ENCODE results near the gene BTD. TPM values are rescaled to one million over a fixed set of nuclear protein-coding genes. Genes with fewer than 3 reads are reported as not detected.

Gene BTD
- polyA plus RNA-seq, 1 donor (not counting 4 experiments of a cell fraction or from before 2014, with no cell fraction given): 12.0 TPM

DNA sequence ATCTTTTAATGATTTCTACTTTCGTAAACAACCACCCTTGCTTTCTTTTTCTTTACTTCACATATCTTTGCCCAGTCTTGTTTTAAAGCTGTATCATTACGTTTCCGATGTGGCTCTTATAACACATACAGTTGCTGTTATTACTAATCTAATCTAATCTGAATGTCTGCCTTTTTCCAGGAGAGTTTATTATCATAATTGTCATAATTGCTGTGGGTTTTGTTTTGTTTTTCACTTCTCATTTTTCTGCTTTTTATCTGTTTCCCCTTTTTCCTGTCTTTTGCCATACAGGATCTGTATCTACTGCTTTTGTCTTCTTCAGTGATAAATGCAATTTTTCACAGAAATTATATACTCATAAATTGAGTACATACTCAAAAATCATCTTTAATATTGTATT is 25.1 kb upstream of the BTD start:
- TF ChIP-seq, protein P1, sequence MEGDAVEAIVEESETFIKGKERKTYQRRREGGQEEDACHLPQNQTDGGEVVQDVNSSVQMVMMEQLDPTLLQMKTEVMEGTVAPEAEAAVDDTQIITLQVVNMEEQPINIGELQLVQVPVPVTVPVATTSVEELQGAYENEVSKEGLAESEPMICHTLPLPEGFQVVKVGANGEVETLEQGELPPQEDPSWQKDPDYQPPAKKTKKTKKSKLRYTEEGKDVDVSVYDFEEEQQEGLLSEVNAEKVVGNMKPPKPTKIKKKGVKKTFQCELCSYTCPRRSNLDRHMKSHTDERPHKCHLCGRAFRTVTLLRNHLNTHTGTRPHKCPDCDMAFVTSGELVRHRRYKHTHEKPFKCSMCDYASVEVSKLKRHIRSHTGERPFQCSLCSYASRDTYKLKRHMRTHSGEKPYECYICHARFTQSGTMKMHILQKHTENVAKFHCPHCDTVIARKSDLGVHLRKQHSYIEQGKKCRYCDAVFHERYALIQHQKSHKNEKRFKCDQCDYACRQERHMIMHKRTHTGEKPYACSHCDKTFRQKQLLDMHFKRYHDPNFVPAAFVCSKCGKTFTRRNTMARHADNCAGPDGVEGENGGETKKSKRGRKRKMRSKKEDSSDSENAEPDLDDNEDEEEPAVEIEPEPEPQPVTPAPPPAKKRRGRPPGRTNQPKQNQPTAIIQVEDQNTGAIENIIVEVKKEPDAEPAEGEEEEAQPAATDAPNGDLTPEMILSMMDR (optimal IDR thresholded peaks at IDR 0.05 in 1 of 3, IDR thresholded peaks at IDR 0.05 in 1 of 3, conservative IDR thresholded peaks at IDR 0.05 in 1 of 3; ENCODE audit: extremely low read depth in 1 of 3, insufficient read depth in 2 of 3, low read length in 3 of 3): no peak
- TF ChIP-seq EZH2 (IDR thresholded peaks at IDR 0.05; ENCODE audit: low read length): no peak
- Histone ChIP-seq H3K27ac (ENCODE audit: control insufficient read depth, insufficient read depth, low read length) (no peak overlapping the region), H3K27me3 (ENCODE audit: control insufficient read depth, extremely low read depth, insufficient read depth, low read length) (no peaks in the 10 kb centered on the region), H3K9ac (ENCODE audit: control insufficient read depth, extremely low read depth, insufficient read depth, low read length) (no peak overlapping the region), H4K20me1 (ENCODE audit: control insufficient read depth, extremely low read depth, insufficient read depth, low read length) (no peaks in the 10 kb centered on the region), H3K4me2 (ENCODE audit: control insufficient read depth, extremely low read depth, insufficient read depth, low read depth, low read length) (no peak overlapping the region), H3K9me1 (ENCODE audit: control insufficient read depth, extremely low read depth, insufficient read depth, low read length) (no peaks in the 10 kb centered on the region), H3K79me2 (ENCODE audit: control insufficient read depth, insufficient read depth, low read length) (no peaks in the 10 kb centered on the region), H2AFZ (ENCODE audit: control insufficient read depth, low read length) (no peak overlapping the region), H3K36me3 (ENCODE audit: control insufficient read depth in 2 of 2, extremely low read depth in 1 of 2, insufficient read depth in 2 of 2, low read length in 2 of 2) (peaks cover 0 to 3% of the 10 kb centered on the region in 2 experiments), H3K4me3 (ENCODE audit: control insufficient read depth in 2 of 3, extremely low read depth in 1 of 3, insufficient read depth in 2 of 3, low read depth in 1 of 3, low read length in 3 of 3) (no peak overlapping the region), H3K9me3 (ENCODE audit: control insufficient read depth, low read depth, low read length) (no peaks in the 10 kb centered on the region), H3K4me1 (ENCODE audit: control insufficient read depth, extremely low read depth, insufficient read depth, low read length) (no peaks in the 10 kb centered on the region)
- no peak for FAIRE-seq
- DNase-seq (ENCODE audit: low read depth, low spot score): no peak
- dilution Hi-C loops (cut with MboI; ENCODE audit: extremely low pct_ligation_motif_present, low sequenced_read_pairs): no loop called here

DNA sequence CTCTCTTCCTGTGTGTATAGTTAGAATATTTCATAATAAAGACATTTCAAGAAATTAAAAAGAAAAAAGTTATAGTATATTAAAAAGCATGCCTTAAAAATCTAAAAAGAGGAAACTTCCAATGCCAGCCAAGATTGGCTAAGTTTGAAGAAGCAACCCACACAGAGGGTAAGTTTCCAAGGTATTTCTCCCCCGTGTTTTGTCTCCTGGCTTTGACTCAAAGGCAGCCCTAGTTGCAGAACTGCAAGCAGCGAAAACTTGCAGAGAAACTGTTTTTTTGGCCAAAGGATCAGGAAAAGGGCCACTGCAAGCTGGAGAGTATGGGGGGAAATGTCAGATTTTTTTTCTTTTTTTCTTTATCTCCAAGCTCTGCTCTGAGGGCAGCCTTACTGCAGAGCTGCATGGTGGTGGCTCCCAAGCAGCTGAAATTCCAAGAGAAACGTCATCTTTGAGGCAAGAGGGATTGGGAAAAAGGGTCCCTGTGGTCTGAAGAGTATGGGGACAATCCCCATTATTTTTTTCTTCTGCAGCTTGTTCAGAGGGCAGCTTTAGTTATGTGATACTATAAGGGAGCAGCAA is 23.2 kb upstream of the BTD start:
- Histone ChIP-seq H3K27me3 (ENCODE audit: control insufficient read depth, extremely low read depth, insufficient read depth, low read length) (no peaks in the 10 kb centered on the region), H3K4me1 (ENCODE audit: control insufficient read depth, extremely low read depth, insufficient read depth, low read length) (no peaks in the 10 kb centered on the region), H3K9me3 (ENCODE audit: control insufficient read depth, low read depth, low read length) (no peaks in the 10 kb centered on the region), H3K9ac (ENCODE audit: control insufficient read depth, extremely low read depth, insufficient read depth, low read length) (no peak overlapping the region), H3K36me3 (ENCODE audit: control insufficient read depth in 2 of 2, extremely low read depth in 1 of 2, insufficient read depth in 2 of 2, low read length in 2 of 2) (peaks cover 0 to 1% of the 10 kb centered on the region in 2 experiments), H3K27ac (ENCODE audit: control insufficient read depth, insufficient read depth, low read length) (no peak overlapping the region), H3K79me2 (ENCODE audit: control insufficient read depth, insufficient read depth, low read length) (no peaks in the 10 kb centered on the region), H4K20me1 (ENCODE audit: control insufficient read depth, extremely low read depth, insufficient read depth, low read length) (no peaks in the 10 kb centered on the region), H3K4me2 (ENCODE audit: control insufficient read depth, extremely low read depth, insufficient read depth, low read depth, low read length) (no peak overlapping the region), H3K9me1 (ENCODE audit: control insufficient read depth, extremely low read depth, insufficient read depth, low read length) (no peaks in the 10 kb centered on the region), H3K4me3 (ENCODE audit: control insufficient read depth in 2 of 3, extremely low read depth in 1 of 3, insufficient read depth in 2 of 3, low read depth in 1 of 3, low read length in 3 of 3) (no peak overlapping the region), H2AFZ (ENCODE audit: control insufficient read depth, low read length) (no peak overlapping the region)
- no peak for FAIRE-seq
- dilution Hi-C loops (cut with MboI; ENCODE audit: extremely low pct_ligation_motif_present, low sequenced_read_pairs): no loop called here
- no peak for DNase-seq (ENCODE audit: low read depth, low spot score)
- TF ChIP-seq EZH2 (IDR thresholded peaks at IDR 0.05; ENCODE audit: low read length): no peak
- TF ChIP-seq, protein P1 (optimal IDR thresholded peaks at IDR 0.05 in 1 of 3, IDR thresholded peaks at IDR 0.05 in 1 of 3, conservative IDR thresholded peaks at IDR 0.05 in 1 of 3; ENCODE audit: extremely low read depth in 1 of 3, insufficient read depth in 2 of 3, low read length in 3 of 3): no peak
